Esophagus muscularis mucosa (tissue), 4 donors: ENCODE measurements around the gene SLAMF7.

ENCODE experiments used
- CTCF ChIP-seq, 3 experiments: fragments of 200-600 bp in 2 of 3; fragments of 450-650 bp in 1 of 3; sonication (generic) in 2 of 3; IDR thresholded peaks; one replicate each; pipeline ENCODE4 v1.5.1; 2017 to 2019; ENCODE audit warnings: antibody characterized with exemption in 3 of 3, mild to moderate bottlenecking in 2 of 3, moderate library complexity in 1 of 3
- EP300 ChIP-seq: sonication (generic); formaldehyde crosslinking; IDR thresholded peaks from one replicate; pipeline ENCODE4 v1.6.1; 2017; ENCODE audit warnings: antibody characterized with exemption
- POLR2A ChIP-seq: fragments of 450-650 bp; IDR thresholded peaks from one replicate; pipeline ENCODE4 v1.6.1; 2017; ENCODE audit warnings: antibody characterized with exemption, moderate library complexity, mild to moderate bottlenecking, low read depth
- POLR2AphosphoS5 ChIP-seq, 2 donors: sonication (generic); formaldehyde crosslinking; IDR thresholded peaks; one replicate each; pipeline ENCODE4 v1.6.1; 2017; ENCODE audit warnings: antibody characterized with exemption in 2 of 2

- TF ChIP-seq CTCF (IDR thresholded peaks at IDR 0.05) (no peak), POLR2AphosphoS5 (IDR thresholded peaks at IDR 0.05) (no peak), EP300 (no peak), POLR2A (no peak)
Measured at GRCh38 chr1:160750608-160751007, 11.6 kb downstream of the SLAMF7 start.
